Dedifferentiated amniotic fluid mesenchymal stem cell (primary cell): ENCODE data around the gene SRM.
"Not testable (repeated sequence)": the region's sequence is repeated elsewhere in the genome, so short reads cannot be mapped to it uniquely, and the experiment has no call there.

ENCODE experiments used
- DNase-seq: peaks from one replicate; pipeline ENCODE4 v3.0.0-alpha.2; 2016; ENCODE audit errors: extremely low spot score

Gene SRM

DNA sequence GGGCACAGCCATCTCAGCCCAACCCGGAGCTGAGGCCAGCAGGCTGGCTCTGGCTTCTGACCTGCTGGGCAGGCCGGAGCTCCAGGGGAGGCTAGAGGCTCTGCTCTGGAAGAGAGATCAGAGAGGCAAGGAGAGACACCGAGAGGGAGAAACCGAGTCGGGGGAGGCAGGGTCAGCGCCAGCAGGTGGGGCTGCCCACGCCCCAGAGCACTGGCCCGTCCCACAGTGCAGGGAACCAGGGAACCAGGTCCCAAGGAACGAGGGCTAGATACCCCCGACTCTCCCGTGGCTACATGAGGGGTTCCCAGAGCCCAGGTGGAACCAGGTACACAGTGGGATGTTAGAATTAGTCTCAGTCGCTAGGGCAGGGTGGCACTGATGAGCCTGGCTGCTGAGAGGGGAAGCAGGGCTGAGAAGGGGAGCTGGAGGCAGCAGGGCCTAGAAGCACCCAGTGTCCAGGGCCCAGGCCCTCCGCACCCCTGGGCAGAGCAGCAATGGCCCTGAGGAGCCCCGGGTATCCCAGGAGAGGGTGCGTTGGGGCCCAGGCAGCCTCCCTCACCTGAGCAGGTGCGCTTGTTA is 14.9 kb downstream of the SRM start:
- DNase-seq, result no peak

- DNase-seq, result no peak
Observed at GRCh38 chr1:11044086-11044848, 15.6 kb downstream of the SRM start.

DNA sequence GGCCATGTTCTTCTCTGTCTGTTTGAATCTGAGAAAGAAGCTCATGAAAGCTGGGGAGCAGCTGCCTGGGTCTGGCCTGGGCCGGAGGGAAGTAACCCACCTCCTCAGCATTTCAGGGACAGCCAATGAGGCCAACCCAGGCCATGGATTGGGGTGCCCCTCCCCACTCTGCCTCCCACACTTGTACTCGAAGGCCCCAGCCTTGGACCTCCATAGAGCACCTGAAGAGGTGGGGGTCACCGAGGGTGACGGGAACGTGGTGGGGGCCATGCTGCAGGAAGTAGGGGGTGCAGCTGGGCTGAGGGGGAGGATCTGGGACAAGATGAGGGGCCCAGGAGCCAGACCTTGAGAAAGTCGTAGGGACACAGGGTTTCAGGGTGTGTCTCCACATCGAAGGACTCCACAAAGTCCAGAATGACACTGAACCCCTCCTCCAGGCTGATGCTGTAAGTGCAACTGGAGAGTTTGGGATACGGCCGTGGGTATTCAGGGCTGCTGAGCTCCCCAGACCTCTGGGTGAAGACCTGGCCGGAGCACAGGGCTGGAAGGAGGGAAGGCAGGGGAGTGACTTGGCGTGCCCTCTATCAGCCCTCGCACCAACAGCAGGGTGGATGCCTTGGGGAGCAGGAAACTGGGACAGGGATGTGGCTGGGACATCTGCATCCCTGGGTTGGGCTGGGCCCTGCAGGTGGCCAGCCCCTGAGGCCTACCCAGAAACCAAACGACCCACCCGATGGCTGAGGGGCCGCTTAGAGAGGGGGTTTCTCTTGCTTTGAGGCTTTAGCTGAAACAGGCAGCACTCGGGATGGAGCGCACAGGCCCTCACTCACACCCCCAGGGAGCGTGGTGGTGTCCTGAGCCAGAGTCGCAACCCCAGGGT is 16.6 kb downstream of the SRM start:
- DNase-seq, result no peak

- no peak for DNase-seq
Observed at GRCh38 chr1:11042065-11042464, 17.8 kb downstream of the SRM start.

- DNase-seq, result no peak
Observed at GRCh38 chr1:11041048-11041447, 18.8 kb downstream of the SRM start.

DNA sequence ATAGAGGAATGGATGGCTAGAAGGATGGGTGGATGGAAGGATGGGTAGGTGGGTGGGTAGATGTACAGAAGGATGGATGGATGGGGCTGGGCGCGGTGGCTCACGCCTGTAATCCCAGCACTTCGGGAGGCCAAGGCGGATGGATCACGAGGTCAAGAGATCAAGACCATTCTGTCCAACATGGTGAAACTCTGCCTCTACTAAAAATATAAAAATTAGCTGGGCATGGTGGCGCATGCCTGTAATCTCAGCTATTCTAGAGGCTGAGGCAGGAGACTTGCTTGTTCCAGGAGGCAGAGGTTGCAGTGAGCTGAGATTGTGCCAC is 19.8 kb downstream of the SRM start:
- not testable (repeated sequence) for DNase-seq

DNA sequence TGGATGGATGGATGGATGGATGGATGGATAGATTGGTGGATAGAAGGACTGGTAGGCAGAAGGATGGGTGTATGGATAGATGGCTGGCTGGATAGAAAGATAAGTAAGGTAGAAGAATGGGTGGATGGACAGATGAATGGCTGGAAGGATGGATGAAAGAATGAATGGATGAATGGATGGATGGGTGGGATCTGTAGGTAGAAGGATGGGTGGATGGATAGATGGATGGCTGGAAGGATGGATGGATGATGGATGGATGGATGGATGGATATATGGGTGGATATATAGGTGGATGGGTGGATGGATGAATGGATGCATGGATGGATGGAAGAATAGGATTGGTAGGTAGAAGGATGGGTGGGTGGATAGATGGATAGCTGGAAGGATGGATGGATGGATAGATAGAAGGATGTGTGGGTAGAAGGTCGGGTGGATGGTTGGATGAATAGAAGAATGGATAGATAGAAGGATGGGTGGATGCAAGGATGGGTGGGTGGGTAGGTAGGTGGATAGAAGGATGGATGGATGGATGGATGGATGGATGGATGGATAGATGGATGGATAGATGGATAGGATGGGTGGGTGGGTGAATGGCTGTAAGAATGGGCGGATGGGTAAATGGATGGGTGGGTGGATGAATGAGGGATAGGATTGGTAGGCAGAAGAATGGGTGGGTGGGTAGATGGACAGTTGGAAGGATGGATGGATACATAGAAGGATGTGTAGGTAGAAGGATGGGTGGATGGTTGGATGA is 20.3 kb downstream of the SRM start:
- no peak for DNase-seq

- peak; percentile 85 for DNase-seq
Observed at GRCh38 chr1:11037740-11038182, 22.1 kb downstream of the SRM start.

GRCh38 chr1:11037019-11037739 is 22.6 kb downstream of the SRM start:
- not testable (repeated sequence) for DNase-seq

DNA sequence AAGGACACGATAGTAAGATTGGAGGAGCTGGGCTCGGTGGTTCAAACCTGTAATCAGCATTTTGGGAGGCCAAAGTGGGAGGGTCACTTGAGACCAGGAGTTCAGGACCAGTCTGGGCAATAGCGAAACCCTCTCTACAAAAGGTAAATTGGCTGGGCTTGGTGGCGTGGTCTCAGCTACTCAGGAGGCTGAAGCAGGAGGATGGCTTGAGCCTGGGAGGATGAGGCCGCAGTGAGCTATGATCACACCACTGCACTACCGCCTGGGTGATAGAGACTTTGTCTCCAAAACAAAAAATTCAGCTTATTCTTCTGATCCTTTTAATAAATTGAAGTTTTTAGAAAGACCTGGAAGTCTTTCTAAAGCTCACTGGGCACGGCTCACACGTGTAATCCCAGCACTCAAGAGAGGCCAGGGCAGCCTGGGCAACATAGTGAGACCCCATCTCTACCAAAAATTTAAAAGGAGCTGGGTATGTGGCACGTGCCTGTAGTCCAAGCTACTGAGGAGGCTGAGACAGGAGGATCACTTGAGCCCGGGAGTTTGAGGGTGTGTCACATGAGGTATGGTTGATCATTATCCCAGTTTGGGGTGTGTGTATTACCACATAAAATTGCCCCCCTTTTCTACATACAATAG is 28.1 kb downstream of the SRM start:
- no peak for DNase-seq

DNA sequence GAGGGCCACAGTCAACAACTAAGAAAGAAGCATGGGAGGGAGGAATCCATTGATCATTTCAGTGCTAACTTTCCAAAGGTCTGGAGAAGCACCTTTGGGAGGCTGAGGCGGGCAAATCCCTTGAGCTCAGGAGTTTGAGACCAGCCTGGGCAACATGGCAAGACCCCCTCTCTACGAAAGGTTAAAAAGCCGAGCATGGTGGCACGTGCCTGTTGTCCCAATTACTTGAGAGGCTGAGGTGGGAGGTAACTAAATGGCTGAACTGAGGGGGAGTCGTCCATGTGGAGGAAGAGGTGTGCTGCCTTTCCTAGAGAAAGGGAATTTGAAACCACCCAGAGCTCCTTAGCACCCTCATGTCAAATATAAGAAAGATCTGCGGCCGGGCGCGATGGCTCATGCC is 29.0 kb downstream of the SRM start:
- no peak for DNase-seq

DNA sequence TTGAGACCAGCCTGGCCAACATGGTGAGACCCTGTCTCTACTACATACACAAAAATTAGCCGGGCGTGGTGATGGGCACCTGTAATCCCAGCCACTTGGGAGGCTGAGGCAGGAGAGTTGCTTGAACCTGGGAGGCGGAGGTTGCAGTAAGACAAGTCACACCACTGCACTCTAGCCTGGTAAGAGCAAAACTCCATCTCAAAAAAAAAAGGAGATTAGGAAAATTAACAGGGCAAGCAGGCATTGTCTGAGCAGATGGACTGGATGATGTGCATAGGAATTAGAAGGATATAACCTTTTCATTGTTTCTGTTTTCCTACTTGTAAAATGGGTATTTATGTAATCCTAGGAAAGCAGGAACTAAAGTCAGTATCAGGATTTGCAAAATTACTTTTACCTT is 31.8 kb downstream of the SRM start:
- no peak for DNase-seq

GRCh38 chr1:11027316-11027715 is 32.5 kb downstream of the SRM start:
- DNase-seq, result no peak

GRCh38 chr1:11026903-11027302 is 32.9 kb downstream of the SRM start:
- DNase-seq, result no peak

DNA sequence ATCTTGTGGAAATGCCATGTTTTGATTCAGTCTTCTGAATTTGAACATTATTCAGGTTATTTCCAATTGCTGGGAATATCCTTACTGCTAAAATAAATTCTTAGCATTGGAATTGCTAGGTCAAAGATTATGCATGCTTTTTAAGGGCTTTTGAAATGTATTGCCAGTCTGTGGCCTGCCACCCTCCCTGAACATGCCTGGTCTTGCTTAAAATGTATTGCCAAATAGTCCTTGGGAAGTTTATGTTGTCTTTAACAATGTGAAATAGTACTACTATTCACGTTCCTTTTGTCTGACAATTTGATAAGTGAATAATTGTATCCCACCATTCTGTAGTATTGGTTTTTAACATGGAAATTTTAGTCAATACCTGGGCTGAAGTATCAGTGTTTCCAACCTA is 33.8 kb downstream of the SRM start:
- no peak for DNase-seq

DNA sequence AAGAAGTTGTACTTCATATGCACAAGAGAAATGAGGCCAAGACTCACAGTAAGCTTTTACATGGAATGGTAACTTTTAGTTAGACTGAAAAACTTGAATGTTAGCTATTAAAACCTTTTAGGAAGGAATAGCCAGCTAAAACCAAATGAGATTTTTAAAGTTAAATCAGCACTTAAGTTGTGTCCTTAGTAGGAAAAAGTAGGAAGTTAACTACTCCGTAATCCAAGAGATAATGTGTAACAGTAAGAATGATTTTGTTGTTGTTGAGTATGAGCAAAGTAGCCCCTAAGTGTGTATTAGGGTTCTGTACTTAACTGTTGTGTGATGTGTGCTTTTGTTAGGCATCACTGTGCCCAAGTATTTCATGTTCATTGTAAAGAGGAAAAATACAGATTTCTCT is 34.2 kb downstream of the SRM start:
- DNase-seq, result no peak

- no peak for DNase-seq
Observed at GRCh38 chr1:11024874-11025203, 35.0 kb downstream of the SRM start.

DNA sequence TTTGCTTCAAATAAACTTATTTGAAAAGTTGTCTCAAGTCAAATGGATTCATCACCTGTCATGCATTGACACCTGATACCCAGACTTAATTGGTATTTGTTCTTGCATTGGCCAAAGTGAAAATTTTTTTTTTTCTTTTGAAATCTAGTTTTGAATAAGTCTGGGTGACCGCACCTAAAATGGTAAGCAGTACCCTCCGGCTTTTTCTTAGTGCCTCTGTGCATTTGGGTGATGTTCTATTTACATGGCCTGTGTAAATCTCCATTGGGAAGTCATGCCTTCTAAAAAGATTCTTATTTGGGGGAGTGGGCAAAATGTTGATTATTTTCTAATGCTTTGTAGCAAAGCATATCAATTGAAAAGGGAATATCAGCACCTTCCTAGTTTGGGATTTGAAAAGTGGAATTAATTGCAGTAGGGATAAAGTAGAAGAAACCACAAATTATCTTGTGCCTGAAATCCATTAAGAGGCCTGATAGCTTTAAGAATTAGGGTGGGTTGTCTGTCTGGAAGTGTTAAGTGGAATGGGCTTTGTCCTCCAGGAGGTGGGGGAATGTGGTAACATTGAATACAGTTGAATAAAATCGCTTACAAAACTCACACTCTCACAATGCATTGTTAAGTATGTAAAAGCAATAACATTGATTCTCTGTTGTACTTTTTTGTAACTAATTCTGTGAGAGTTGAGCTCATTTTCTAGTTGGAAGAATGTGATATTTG is 35.5 kb downstream of the SRM start:
- DNase-seq, result no peak

- DNase-seq, result no peak
Observed at GRCh38 chr1:11023201-11023600, 36.6 kb downstream of the SRM start.

DNA sequence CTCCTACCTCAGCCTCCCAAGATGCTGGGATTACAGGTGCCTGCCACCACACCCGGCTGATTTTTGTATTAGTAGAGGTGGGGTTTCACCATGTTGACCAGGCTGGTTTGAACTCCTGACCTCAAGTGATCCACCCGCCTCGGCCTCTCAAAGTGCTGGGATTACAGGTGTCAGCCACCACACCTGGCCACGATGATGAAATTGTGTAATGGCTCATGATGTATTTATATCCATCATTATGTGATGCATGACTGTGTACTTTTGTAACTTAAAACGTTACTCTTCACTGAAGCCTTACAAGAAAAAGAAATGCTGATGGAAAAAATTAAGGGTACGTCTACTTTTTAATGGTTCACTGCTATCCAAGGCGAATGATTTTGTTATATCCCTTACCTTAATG is 39.8 kb downstream of the SRM start:
- no peak for DNase-seq
